GM23338 (cell line): Measurements from ENCODE around the gene TMTC2.

Source experiments
- CREB1 ChIP-seq: fragments of 250-450 bp; sonication (Bioruptor Pico); IDR thresholded peaks from 2 replicates; pipeline ENCODE4 v1.5.0; 2020; ENCODE audit warnings: low read depth, mild to moderate bottlenecking, moderate library complexity
- CTCF ChIP-seq, 2 experiments: fragments of 200-600 bp in 1 of 2; sonication (generic) in 1 of 2; conservative IDR thresholded peaks; 2 replicates each; pipeline versions ENCODE4 v1.5.1 to v1.6.1; 2016 to 2017; ENCODE audit warnings: antibody characterized with exemption in 2 of 2, low read depth in 2 of 2, mild to moderate bottlenecking in 2 of 2, moderate library complexity in 1 of 2
- ETS1 ChIP-seq: IDR thresholded peaks from 2 replicates; pipeline ENCODE4 v1.6.1; 2016; ENCODE audit warnings: antibody characterized with exemption
- EZH2 ChIP-seq: fragments of 200-600 bp; sonication (generic); IDR thresholded peaks from one replicate; pipeline ENCODE4 v1.8.0; 2017; ENCODE audit warnings: antibody characterized with exemption, mild to moderate bottlenecking, low read depth; ENCODE audit not compliant: unreplicated experiment
- EZH2phosphoT487 ChIP-seq: fragments of 200-600 bp; sonication (generic); IDR thresholded peaks from one replicate; pipeline ENCODE4 v1.8.1; 2018; ENCODE audit warnings: antibody characterized with exemption; ENCODE audit not compliant: unreplicated experiment
- JUNB ChIP-seq: IDR thresholded peaks from one replicate; pipeline ENCODE4 v1.6.1; 2016; ENCODE audit warnings: antibody characterized with exemption; ENCODE audit not compliant: unreplicated experiment
- POLR2AphosphoS5 ChIP-seq: IDR thresholded peaks from 2 replicates; pipeline ENCODE4 v1.6.1; 2016; ENCODE audit warnings: antibody characterized with exemption, low read depth
- REST ChIP-seq: IDR thresholded peaks from one replicate; pipeline ENCODE4 v1.6.1; 2018; ENCODE audit warnings: antibody characterized with exemption; ENCODE audit not compliant: unreplicated experiment
- STAT1 ChIP-seq: IDR thresholded peaks from one replicate; pipeline ENCODE4 v1.6.1; 2016; ENCODE audit warnings: antibody characterized with exemption; ENCODE audit not compliant: unreplicated experiment
- ZNF114 ChIP-seq: fragments of 250-450 bp; sonication (Bioruptor Pico); IDR thresholded peaks from 2 replicates; pipeline ENCODE4 v1.5.0; 2020; ENCODE audit warnings: mild to moderate bottlenecking, moderate library complexity
- ZNF331 ChIP-seq: fragments of 250-450 bp; sonication (Bioruptor Pico); IDR thresholded peaks from 2 replicates; pipeline ENCODE4 v1.5.0; 2020; ENCODE audit warnings: low read depth, mild to moderate bottlenecking, moderate library complexity

GRCh38 chr12:83181074-83181473, 494.4 kb downstream of the TMTC2 start:
- TF ChIP-seq CTCF (conservative IDR thresholded peaks at IDR 0.05; ENCODE audit: low read depth in 2 of 2) (no peak), EZH2 (no peak), POLR2AphosphoS5 (no peak), REST (no peak), ZNF331 (no peak), JUNB (no peak), ETS1 (no peak), EZH2phosphoT487 (no peak), ZNF114 (CRISPR knock-in tag) (no peak), STAT1 (no peak), CREB1 (CRISPR knock-in tag) (no peak)
